Effector CD4-positive, alpha-beta T cell (primary cell): ENCODE measurements around the gene KCNQ1.

Experiments used
- DNase-seq: peaks from one replicate; pipeline ENCODE4 v3.0.0-alpha.2; 2020

The KCNQ1 gene

GRCh38 chr11:2759228-2760195 is 314.7 kb downstream of the KCNQ1 start:
- peak; percentile 1 for DNase-seq

- DNase-seq = peak; percentile 0
Measured at GRCh38 chr11:2760196-2760871, 315.5 kb downstream of the KCNQ1 start.

- DNase-seq = peak; percentile 0
Measured at GRCh38 chr11:2761131-2762030, 316.6 kb downstream of the KCNQ1 start.

- DNase-seq = no peak
Measured at GRCh38 chr11:2762031-2762380, 317.2 kb downstream of the KCNQ1 start.

- DNase-seq = no peak
Measured at GRCh38 chr11:2762451-2762850, 317.6 kb downstream of the KCNQ1 start.

GRCh38 chr11:2763984-2764383 is 319.2 kb downstream of the KCNQ1 start:
- no peak for DNase-seq

GRCh38 chr11:2765491-2765890 is 320.7 kb downstream of the KCNQ1 start:
- no peak for DNase-seq

GRCh38 chr11:2766166-2766565 is 321.4 kb downstream of the KCNQ1 start:
- no peak for DNase-seq

GRCh38 chr11:2767071-2767470 is 322.3 kb downstream of the KCNQ1 start:
- DNase-seq = no peak

- DNase-seq = no peak
Measured at GRCh38 chr11:2767801-2768200, 323.0 kb downstream of the KCNQ1 start.

- DNase-seq = no peak
Measured at GRCh38 chr11:2768471-2769408, 323.9 kb downstream of the KCNQ1 start.

GRCh38 chr11:2769409-2770095 is 324.7 kb downstream of the KCNQ1 start:
- no peak for DNase-seq

GRCh38 chr11:2770096-2770751 is 325.4 kb downstream of the KCNQ1 start:
- DNase-seq = peak; percentile 0

- peak; percentile 0 for DNase-seq
Measured at GRCh38 chr11:2770761-2771301, 326.0 kb downstream of the KCNQ1 start.

GRCh38 chr11:2771758-2772466 is 327.1 kb downstream of the KCNQ1 start:
- DNase-seq = peak; percentile 0

- DNase-seq = peak; percentile 1
Measured at GRCh38 chr11:2772544-2773031, 327.8 kb downstream of the KCNQ1 start.

GRCh38 chr11:2774173-2775082 is 329.6 kb downstream of the KCNQ1 start:
- peak; percentile 1 for DNase-seq

GRCh38 chr11:2775083-2775625 is 330.3 kb downstream of the KCNQ1 start:
- peak; percentile 1 for DNase-seq
